HFF-Myc (cell line): ENCODE data around the gene STX8.

Experiments used
- DNase-seq: peaks from one replicate; pipeline ENCODE4 v3.0.0-alpha.2; 2011; ENCODE audit warnings: low read depth; ENCODE audit errors: extremely low read depth
- H3K4me3 ChIP-seq: replicated peaks from 2 replicates; pipeline ENCODE4 v1.5.1; 2011; ENCODE audit warnings: low read depth, mild to moderate bottlenecking, control low read depth, low read length
- TF ChIP-seq, protein P1 (sequence below): IDR thresholded peaks from 2 replicates; pipeline ENCODE4 v1.5.1; 2012; ENCODE audit warnings: mild to moderate bottlenecking, low read depth, low read length, control low read depth; ENCODE audit errors: missing control alignments

STX8 gene

DNA sequence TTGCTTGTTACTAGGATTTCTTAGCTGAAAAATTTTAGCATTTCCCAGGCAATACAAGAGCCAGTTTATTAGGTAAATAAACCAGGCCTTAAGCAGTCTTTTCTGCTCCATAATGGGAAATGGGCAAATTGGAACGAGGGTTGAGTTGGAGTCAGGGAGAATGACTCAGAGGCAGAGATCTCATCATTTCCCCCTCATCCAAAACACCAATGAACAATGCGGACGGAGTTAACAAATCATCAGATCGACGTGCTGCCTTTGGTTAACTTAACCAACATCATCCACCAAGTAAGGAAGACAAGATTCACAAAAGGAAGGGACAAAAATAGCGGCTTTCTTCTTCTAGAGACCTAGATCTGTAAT lies 243.5 kb downstream of the STX8 start:
- no peak overlapping the region for H3K4me3 ChIP-seq
- no peak for DNase-seq
- TF ChIP-seq, protein P1, sequence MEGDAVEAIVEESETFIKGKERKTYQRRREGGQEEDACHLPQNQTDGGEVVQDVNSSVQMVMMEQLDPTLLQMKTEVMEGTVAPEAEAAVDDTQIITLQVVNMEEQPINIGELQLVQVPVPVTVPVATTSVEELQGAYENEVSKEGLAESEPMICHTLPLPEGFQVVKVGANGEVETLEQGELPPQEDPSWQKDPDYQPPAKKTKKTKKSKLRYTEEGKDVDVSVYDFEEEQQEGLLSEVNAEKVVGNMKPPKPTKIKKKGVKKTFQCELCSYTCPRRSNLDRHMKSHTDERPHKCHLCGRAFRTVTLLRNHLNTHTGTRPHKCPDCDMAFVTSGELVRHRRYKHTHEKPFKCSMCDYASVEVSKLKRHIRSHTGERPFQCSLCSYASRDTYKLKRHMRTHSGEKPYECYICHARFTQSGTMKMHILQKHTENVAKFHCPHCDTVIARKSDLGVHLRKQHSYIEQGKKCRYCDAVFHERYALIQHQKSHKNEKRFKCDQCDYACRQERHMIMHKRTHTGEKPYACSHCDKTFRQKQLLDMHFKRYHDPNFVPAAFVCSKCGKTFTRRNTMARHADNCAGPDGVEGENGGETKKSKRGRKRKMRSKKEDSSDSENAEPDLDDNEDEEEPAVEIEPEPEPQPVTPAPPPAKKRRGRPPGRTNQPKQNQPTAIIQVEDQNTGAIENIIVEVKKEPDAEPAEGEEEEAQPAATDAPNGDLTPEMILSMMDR: no peak

DNA sequence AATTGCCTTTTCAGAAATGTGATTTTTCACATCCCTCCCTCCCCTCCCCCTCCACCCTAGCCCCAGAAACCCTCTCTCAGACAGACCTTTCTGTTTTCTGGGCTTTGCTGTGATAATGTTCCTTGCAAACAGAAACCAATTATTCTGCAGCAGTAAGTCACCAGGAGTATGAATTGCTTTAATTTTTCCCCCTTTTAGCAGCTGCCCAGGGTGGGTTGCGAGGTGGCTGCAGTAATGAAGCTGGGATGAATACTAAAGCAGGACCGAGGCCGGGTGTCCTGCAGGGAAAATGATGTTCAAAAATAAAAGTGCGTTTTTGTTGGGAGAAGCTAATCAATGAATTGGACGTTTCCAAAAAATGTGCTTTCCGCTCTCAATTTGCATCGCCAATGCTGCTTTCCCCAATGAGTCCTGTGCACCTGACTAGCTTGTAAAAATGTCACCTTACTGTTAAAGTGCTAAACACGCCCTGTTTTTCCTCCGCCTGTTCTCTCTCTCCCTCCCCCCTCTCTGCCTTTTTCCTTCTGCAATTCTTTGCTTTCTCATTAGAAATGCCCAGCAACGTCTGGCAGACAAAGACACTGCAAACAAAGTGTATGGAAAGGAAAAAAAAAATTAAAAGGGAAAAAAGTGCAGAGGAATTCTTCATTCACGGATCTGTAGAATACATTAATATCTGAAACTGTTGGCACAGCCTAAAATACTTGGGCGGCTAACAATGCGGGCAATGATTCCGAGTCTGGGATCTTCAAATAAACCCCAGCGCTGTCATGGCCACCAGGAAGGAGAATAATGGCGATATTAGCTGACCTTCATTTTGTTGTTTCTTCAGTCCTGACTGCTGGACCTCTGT lies 244.1 kb downstream of the STX8 start:
- H3K4me3 ChIP-seq: no peak overlapping the region
- TF ChIP-seq, protein P1: no peak
- DNase-seq: no peak

DNA sequence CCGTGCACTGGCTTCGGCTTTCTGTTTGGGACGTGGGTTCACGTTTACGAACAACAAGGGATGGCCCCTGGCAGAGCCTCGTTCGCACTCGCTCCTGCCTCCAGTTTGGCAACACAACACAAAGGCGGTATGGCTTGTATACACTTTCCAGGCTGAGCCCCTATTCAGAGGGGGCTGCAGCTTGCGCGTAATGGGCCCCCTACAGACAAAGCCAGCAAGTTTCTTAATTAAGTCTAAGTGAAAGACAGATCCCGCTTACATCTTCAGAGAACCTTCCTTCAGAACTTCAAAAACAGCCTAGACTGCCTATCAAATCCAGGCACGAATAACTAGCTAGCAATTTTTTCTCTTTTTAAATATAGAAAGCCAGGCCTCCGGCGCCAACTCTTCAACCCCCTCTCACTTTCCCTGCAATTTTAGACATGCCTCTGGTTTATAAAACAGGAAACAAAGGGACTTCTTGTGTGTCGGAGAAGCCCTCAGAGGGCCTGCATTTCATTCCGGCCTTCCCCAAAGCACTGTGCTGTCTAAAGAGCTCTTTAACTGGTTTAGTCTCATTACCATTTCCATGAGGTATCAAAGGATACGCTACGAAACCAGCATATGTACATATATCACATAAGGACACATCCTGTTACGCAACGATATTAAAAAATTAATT lies 244.9 kb downstream of the STX8 start:
- DNase-seq: no peak
- TF ChIP-seq, protein P1: no peak
- no peak overlapping the region for H3K4me3 ChIP-seq

DNA sequence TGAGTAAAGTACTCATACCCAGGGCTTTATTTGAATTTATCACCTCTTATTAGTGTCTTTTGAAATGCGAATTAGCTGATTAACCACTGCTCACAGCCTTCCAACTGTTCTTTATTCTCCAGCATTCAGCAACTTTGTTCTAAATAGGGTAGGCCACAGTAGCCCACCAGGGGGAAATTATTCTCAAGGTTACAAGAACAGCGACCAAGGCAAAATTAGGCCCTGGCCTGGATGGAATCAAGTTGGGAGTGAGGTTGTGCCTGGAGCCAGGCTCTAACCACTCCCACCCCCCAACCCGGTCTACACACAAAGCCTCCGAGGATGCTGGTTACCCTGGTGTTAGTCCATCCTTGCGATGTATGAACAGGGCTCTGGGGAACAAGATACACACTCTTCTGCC lies 245.5 kb downstream of the STX8 start:
- no peak overlapping the region for H3K4me3 ChIP-seq
- TF ChIP-seq, protein P1: no peak
- no peak for DNase-seq

DNA sequence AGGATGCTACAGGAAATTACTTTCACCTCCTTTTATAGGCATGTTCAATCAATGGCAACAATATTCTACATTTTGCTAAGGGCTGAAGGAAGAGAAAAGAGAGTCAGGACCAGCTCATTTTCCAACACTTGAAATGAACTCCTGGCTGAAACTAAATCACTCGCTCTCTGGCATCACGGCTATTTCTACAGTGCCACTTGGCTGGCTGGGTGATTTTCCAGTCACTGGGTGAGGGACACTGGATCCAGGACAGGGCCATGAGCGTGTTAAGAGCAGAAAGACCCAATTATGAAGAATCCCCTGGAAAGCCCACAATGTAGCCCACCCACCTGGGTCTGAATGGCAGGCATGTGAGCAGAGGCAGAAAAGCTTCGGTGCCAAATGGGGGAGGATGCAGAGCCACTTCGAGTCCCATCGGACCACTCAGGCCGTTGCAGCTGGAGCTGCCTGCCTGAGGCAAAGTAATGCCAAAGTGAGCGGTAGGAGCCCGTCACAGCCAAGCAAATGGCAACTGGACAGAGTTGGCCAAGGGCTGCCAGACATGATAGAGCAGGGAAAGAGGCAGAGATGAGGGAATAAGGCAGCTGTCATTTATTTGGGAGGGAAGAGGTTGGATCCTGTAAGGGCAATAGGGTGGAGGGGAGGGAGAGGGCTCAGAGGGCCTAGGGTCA lies 246.2 kb downstream of the STX8 start:
- DNase-seq: no peak
- no peak overlapping the region for H3K4me3 ChIP-seq
- TF ChIP-seq, protein P1: no peak

DNA sequence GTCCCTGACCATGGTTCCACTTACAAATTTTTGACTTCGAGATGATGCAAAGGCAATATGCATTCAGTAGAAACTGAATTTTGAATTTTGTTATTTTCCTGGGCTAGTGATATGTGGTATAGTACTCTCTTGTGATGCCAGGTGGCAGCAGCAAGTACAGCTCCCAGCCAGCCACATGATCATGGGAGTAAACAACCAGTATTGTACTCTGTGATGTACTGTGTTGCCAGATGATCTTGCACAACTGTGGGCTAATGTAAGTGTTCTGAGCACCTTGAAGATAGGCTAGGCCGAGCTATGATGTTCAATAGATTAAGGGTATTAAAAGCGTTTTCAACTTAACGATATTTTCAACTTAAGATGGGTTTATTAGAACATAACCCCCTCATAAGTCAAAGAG lies 250.8 kb downstream of the STX8 start:
- DNase-seq: no peak
- H3K4me3 ChIP-seq: no peak overlapping the region
- TF ChIP-seq, protein P1: no peak
